GM21825 (cell line): ENCODE data around the gene APOO.

ENCODE experiments used
- ATAC-seq: cut with Tn5 transposase; IDR thresholded peaks from one replicate; pipeline ENCODE4 v1.9.1; 2021; ENCODE audit warnings: mild to moderate bottlenecking, moderate library complexity; ENCODE audit not compliant: unreplicated experiment

APOO gene

DNA sequence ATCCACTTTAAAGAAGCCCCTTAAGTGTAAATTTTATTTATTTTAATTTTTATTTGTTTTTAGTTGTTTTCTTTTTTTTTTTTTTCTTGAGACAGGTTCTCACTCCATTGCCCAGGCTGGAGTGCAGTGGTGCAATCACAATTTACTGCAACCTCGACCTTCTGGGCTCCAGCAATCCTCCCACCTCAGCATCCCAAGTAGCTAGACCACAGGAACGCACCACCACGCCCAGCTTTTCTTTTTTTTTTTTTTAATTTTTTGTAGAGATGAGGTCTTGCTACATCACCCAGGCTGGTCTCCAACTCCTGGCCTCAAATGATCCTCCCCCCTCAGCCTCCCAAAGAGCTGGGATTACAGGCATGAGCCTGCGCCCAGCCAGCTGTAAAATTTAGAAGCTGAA lies 118.8 kb downstream of the APOO start:
- ATAC-seq, result no peak

DNA sequence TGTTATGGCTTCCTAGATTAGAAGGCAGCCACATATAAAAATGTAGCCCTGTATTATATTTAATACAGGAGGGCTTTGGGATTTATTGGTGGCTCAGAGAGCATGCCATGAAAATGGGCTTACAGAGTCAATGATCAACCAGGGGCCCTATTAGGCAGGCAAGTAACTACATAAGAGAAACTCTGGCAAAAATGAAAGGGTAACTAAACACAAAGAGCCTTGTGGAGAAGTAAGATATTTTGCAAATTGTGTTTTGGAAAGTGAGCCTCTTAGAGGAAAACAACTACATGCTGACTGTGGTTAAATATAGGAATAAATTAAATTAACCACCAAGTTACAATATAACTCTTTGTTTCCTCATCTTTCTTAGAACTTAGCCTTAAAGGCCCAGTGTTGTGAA lies 119.2 kb downstream of the APOO start:
- peak; percentile 62 for ATAC-seq

DNA sequence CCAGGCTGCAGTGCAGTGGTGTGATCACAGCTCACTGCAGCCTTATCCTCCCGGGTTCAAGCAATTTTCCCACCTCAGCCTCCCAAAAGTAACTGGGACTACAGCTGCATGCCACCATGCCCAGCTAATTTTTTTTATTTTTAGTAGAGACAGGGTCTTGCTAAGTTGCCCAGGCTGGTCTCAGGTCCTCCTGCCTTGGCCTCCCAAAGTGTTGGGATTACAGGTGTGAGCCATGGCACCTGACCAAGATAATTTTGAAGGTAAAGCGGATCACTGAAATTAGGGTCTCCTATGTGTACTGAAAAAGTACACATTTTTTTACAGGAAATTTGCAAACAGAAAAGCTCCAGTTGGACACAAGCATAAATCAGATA lies 120.0 kb downstream of the APOO start:
- no peak for ATAC-seq

DNA sequence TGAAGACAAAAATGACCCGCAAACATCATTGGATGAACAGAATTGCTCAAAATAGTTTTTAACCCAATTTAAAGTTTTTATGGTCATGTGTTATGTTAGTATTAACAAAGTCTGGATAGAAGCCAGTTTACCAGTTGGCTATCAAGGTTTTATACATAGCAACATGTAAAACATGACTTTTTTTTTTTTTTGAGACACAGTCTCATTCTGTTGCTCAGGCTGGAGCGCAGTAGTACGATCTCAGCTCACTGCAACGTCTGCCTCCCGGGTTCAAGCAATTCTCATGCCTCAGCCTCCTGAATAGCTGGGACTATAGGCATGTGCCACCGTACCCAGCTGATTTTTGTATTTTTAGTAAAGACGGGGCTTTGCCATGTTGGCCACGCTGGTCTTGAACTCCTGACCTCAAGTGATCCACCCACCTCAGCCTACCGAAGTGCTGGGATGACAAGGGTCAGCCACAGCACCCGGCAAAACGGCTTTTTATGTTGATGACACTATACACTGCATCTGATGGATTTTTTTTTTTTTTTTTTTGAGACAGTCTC lies 121.4 kb downstream of the APOO start:
- ATAC-seq, result no peak

DNA sequence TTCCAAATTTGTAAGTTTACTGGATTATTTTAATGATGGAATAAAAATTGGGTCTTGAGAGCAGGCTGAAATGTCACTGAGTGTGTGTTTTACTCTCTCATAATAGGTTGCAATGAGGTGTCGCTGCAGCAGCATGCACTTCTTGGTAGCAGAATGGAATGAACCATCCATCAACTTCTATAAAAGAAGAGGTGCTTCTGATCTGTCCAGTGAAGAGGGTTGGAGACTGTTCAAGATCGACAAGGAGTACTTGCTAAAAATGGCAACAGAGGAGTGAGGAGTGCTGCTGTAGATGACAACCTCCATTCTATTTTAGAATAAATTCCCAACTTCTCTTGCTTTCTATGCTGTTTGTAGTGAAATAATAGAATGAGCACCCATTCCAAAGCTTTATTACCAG lies 122.2 kb downstream of the APOO start:
- ATAC-seq, result no peak

DNA sequence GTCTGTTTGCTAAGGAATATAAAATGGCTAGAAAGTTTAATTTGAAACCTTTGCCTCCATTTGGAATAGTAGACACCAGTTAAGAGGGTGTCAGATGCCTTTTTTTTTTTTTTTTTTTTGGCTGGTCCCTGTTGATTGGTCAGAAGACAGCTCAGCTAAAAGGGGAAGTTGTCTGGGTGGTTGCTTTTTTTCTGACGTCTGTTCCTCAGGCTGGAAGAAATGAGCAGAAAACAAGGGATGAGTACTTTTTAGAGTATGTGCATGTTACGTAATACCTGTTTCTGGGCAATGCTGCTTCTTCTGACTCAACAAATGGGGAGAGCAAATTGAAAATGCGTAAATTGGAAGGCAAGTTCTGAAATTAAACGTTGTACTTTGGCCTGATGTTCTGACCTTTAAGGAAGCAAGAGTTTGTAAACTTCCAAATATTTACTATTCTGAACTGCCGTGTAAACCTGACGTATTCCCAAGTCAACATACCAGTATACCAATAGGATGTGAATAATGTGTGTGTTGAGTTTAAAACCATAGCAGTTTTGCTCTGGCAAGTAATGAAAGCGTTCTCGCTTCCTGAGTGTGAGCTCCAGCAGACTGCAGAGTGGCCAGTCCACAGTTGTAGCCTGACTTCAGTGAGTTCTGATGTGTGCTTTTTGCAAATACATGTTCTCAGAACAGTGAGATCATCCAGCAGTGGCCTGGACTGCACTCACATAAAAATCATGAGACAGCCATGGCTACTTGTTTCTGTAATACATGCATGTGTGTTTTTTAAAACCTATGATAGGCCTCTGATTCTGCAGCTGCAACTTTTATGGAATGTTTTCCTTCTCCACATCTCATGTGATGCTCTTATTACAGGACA lies 123.0 kb downstream of the APOO start:
- no peak for ATAC-seq

DNA sequence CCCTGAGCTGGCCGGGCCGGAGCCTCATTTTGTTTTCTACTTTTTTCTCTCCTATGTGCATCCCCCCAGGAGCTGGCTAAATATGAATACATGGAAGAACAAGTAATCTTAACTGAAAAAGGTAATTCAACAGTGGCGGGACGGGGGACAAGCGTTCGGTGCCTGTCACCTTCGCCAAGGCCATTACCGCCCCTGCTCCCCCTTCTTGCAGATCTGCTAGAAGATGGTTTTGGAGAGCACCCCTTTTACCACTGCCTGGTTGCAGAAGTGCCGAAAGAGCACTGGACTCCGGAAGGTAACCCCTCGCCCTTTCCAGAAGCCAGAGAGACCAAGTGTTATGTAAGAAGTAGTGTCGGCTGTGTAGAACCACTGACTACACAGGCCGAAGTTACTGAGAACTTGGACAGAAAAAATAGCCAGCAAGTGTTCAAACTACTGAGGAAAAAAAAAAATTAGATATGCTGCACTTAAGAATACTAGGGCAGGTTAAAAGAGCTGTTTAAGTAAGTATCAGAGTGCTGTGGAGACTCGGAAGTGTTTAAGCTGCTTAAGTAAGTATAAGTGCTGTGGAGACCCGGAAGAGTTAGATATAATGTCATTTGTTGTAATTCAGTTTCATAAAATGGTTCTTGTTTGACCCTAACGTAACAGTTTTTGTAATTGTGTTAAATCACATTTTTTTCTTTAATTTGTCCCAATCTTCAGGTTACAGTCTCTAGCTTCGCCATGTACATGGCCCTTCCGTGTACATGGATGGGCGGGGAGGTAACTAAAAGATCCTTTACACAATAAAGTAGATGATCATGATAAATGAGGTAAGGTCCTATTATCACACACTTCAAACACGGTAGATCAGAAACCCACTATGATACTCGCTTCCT lies 123.9 kb downstream of the APOO start:
- ATAC-seq, result no peak
